GM19023 (cell line): ENCODE data around the gene PDE7B.

Source experiments
- ATAC-seq: cut with Tn5 transposase; IDR thresholded peaks from one replicate; pipeline ENCODE4 v1.9.1; 2021; ENCODE audit warnings: mild to moderate bottlenecking, moderate library complexity; ENCODE audit not compliant: unreplicated experiment

PDE7B gene

DNA sequence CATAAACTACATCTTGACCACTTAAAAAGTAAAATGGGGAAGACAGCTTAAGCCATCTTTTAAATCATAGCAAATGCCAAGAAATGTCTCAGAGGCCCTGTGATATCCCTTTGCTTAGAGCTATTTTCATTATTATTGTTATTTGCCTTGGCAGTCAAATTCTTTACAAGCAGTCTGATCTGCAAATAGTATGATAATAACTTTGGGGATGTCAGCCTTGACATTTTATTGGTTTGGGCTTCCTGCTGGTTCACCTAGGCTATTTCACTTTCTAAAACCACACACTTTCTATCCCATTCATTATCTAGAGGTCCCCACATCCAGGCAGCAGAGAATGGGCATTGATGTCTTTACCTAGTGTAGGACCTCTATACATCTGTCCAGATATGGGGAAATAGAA lies 125.1 kb downstream of the PDE7B start:
- ATAC-seq, result no peak

DNA sequence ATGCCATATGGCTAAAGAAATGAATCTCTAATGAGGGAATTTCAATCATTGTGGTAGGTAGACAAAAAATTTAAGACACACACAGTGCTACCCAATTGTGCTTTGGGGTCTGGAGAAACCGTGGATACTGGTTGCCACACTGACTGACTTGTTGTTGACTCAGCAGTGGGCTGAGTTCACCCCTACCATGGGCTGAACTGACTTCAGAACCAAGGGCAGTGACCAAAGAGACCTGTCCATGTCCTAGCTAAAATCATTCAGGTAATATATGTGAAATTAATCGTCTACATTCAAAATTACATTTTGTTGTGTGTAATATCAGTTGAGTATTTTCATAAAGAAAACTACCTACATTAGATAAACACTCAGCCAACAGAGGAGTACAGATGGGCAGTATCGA lies 131.6 kb downstream of the PDE7B start:
- no peak for ATAC-seq

DNA sequence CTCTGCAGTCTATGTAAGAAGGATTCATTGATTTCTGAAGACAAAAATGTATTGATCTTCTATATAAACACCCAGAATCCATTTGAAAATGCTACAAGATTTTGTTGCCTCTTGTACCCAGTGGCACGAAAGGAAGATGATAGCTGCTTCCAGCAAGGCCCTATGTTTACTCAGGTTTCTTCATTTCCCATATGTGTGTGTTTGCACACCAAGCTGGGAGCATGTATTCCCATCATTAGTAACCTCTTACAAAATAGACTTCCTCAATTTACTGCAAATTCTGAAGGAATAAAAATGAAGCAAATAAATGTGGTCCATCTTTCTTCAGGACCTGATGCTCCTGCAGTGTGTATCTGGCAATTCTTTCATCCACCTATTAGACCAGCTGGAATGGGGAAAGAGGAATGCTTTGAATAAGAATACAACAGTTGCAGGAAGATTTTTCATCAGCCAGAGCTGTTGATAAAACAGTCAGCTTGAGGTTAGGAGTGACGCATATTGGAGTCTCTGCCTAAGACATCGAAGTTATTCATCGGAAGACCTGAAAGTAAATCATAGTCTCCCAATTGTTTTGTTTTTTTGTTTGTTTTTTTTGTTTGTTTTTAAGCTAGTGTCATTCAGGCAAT lies 132.3 kb downstream of the PDE7B start:
- ATAC-seq, result no peak

DNA sequence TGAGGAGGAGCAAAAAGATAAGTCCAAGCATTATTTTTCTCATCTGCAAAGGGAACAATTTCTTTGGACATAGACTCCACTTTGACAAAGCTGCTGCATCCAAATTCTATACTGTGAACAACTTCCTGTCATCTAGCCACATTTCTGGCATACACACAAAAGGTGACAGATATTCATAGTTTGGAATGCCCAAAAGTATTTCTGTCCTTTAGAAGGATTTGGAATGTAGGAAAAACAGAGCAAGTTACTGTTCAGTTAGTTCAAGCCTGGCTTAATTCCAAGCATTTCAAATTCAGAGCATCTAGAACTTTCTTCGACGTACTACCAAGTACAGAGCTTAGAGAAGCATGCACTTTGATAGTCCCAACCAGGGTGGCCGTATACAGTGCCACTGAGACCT lies 134.0 kb downstream of the PDE7B start:
- ATAC-seq, result no peak

DNA sequence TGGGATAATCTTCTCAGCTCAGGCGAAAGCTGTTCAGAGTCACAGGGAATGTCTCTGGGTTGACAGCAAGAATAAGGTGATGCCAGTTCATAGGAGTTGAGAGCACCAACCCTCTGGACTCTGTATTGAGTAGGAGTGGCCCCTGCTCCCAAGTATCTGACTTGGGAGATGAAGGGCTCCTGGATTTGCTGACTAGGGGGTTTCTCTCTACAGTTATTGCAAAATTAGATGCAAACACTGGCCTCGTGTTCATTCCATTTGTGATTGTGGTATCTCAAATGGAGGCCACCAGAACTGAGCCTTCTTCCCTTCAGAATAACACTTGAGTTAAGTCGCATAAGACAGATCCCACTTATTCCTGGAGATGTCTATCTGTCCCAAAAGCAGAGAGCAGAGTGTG lies 135.7 kb downstream of the PDE7B start:
- ATAC-seq, result no peak

DNA sequence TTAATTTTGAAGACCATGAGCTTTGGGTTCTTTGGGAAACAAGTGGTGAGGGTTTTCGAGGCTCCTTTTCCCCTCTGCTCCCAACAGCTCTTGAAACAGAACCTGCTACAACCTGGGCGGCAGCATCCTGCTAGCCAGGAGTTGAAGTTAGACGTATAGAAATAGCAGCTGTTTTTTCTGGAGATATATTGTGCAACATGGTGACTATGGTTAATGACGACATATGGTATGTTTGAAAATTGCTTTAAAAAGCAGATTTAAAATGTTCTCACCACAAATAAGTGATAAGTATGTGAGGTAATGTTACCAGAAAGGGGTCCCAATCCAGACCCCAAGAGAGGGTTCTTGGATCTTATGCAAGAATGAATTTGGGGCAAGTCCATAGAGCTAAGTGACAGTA lies 138.9 kb downstream of the PDE7B start:
- ATAC-seq, result no peak

DNA sequence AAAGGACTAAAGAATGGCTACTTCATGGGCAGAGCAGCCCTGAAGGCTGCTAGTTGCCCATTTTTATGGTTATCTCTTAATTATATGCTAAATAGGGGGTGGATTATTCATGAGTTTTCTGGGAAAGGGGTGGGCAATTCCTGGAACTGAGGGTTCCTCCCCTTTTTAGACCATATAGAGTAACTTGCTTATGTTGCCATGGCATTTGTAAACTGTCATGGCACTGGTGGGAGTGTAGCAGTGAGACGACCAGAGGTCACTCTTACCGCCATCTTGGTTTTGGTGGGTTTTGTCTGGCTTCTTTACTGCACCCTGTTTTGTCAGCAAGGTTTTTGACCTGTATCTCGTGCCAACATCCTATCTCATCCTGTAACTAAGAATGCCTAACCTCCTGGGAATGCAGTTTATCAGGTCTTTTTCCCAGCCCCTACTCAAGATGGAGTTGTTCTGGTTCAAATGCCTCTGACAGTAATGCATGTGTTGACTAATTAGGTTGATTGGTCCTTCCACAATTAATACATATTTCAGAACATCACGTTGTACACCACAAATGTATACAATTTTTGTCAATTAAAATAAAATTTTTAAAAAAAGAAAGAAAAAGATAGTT lies 139.5 kb downstream of the PDE7B start:
- ATAC-seq, result no peak

DNA sequence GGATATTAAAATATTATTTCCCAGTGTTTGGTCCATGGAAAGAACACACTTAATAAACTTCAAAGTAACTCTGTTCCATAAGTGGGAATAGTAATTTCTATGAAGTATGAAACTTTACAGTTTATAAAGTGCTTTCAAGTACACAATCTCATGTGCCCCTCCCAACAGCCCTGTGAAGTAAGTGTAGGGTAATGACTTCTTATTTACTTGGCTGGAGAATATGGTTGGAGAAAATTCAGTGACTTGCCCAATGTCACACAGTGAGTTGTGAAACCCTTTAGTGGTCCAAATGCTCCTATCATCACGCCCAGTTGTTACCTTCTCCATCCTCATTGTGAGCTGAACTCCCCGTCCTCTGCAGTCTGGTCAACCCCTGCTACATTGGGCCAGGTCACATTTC lies 141.2 kb downstream of the PDE7B start:
- no peak for ATAC-seq

DNA sequence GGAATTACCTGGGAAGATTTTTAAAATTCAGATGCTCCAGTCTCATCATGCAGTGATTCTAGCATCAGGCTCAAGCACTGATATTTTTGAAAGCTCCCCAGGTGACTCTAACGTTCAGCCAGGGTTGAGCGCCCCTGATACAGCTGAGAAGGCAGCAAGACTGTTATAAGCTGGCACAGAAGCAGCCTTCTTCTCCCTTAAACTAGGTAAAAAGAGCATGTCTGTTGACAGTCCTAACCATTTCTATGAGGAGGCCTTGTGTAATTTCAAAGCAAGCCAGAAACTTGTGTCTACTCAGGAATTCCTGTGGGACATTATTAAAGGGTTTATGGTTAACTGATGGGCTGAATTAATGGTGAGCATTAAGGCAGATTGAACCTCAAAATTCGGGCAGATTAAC lies 141.9 kb downstream of the PDE7B start:
- ATAC-seq, result no peak

DNA sequence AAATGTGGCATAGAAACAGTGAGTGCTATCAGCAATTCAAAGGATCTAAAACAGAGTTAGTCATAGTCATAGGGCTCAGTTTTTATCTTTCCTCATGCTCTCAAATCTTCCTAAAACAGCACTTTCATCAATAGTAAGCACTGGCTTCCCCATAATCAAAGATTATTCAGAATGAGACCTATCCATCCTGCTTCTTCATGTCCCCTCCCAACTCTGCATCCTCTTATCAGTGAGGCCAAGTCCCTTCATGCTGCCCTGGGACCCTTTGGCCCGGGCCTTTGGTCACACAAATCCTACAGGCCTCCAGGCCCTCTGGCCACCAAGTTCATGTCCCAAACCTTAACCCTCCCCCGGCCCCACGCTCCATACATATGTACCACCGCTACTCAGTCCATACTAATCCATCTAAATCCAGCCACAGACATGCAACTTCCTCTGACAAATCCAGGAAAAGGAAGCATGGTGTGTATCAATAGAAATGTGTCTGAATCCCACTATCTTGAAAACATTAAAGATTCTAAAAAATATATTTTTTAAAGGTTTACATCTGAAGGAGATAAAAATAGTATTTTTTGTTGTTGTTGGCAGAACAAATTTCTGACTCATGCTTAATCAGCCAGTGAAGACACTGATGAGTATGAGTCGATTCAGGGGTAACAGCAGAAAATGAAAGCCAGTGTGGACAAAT lies 143.5 kb downstream of the PDE7B start:
- ATAC-seq, result no peak

DNA sequence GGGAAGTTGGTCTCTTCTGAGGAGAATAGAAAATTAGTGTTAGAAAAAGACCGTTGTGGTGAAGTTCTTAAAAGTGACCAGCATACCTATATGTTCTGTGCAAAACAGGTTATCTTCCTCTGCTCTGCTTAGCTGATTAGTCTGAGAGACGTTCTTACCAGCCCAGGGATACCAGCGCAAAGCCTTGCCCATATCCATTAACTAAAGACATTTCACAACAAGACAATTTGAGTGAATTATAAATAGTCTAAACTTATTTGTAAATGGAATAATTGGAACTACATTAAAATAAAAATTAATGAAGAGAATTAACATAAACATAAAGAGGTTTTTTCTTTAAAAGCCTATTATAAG lies 144.0 kb downstream of the PDE7B start:
- ATAC-seq, result no peak

DNA sequence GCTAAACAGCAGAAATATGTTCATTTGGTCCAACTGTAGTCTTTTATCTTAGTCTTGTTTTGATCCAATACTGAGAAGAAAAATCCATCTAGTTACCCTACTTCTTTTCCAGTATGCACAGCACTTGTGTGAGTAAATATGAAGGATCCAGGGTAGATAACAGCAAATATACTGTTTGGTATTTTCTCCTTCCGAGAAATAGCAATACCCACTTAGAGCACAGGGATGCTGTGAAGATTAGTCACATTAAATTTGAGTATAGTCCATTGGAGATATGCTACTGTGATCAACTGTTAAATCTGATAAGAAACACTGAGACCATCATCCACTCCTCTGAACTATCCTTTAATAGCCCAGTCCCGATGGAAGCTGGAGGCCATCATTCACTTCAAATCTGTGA lies 145.2 kb downstream of the PDE7B start:
- no peak for ATAC-seq

DNA sequence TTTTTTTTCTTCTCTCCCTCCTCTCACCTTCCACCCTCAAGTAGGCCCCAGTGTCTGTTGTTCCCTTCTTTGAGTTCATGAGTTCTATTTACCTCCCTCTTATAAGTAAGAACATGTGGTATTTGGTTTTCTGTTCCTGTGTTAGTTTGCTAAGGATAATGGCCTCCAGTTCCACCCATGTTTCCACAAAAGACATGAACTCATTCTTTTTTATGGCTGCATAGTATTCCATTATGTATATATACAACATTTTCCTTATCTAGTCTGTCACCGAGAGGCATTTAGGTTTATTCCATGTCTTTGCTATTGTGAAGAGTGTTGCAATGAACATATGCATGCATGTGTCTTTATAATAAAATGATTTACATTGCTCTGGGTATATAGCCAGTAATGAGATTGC lies 147.9 kb downstream of the PDE7B start:
- no peak for ATAC-seq

DNA sequence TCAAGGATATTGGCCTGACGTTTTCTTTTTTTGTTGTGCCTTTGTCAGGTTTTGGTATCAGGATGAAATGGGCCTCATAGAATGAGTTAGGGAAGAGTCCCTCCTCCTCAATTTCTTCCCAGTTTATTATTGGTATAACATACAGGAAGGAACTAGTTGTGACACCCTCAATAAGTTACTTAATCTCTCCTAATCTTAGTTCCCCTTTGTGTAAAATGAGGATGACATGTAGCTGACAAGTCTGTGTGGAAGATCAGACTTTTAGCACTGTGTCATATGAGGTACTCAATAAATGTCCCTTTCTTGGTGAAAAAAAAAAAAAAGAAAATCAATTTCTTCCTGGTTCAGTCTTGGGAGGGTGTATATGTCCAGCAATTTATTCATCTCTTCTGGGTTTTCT lies 155.8 kb downstream of the PDE7B start:
- no peak for ATAC-seq

DNA sequence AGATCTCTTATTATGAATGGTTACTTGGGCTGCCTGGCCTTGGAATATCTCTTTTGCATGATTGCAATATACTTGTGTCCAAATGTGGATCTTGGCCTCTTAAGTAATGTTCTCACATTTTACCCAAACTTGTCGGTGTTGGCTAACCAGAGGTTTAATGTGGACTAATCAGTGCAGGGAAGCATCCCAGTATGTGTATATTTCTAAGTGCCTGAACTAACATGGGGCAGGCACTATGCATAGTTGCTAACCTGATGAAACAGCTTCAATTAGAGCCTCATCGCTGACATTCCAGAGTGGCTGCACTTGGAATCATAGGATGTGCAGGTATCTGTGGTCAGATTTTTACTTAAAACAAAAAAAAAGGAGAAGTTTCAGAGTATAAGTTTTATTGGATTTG lies 160.0 kb downstream of the PDE7B start:
- ATAC-seq, result no peak

DNA sequence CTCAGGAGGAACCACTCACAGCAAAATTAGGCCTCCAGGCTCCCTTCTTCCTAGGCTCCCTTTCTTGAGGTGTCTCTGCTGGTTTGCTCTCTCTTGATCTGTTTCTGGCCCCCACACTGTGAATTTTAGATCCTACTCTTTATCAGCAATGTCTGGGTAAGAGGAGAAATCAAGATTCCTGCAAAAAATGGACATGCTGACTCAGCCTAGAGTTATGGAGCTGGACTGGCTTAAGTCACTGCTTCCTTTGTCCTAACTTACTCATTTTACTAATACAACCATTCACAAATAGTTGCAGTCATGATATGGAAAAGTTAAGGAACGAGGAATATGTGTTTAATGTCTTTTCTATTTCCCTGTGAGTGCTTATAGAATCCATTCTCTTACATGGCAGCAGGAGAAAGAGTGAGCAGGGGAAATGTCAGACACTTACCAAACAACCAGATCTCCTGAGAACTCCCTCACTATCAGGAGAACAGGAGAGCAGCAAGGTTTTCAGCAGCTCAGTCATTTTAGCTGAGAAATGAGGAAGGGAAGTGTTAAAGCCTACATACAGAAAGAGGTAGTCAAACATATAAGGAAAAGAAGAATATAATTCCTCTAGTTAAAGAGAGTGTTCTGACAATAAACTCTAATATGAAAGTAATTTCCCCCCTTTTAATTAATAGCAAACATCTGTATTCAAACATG lies 160.8 kb downstream of the PDE7B start:
- no peak for ATAC-seq

DNA sequence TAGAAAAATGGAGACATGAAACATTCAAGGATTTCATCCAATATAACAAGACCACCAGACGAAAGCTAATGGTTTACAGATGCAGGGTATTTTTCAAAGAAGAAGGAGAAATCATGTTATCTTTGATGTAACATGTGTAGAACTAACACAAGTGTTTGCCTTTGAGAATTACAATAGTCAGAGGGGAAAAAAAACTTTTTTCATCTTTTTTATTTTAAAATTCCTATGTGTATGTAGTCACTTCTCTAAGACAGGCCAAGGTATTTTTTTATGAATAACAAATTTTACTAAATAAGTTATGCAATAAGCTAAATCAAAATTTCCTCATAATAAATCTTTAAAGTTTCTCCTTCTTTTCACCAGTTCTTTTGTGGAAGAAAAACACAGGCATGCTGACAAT lies 161.4 kb downstream of the PDE7B start:
- ATAC-seq, result no peak

DNA sequence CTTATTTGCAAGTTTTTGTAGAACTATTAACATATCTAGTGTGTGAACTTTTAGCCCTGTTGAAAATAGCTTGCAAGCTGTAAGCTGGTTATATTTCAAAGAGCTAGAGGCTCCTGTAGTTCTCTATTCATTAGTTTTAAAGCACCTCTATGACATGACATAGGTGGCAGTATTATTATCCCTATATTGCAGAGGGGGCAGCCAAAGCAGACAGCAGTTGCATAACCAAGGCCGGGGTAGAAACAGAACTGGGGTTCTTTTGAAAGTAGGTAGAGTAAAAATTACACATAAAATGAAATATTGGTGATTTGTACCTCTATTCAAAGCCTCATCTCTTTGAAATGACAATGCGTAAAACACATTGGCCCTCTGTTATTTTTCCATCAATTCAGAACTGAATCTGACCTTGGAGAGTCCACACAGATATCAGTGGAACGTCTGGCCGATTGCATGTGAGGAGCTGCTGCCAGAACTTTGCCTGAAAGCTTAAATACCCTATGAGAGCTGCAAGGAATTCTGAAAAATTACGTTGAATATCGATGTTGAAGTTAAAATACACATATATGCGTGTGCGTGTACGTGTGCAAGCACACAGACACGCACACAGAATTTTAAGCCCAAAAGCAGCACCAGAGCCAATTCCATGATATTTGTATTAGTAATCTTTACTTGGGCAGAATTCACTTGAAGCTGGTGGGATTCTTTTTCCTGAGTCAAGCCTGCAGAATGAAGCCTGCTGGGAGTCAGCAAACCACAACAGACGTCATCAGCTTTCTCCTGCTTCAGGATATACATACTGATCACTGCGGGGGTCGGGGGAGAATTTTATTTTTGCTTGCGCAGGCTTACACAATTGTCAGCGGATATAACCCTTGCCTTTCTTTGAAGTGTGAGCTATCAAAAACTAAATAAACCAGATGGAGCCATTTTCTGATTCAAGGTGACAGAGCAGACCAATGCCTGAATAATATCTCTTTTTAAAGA lies 163.2 kb downstream of the PDE7B start:
- ATAC-seq, result no peak

DNA sequence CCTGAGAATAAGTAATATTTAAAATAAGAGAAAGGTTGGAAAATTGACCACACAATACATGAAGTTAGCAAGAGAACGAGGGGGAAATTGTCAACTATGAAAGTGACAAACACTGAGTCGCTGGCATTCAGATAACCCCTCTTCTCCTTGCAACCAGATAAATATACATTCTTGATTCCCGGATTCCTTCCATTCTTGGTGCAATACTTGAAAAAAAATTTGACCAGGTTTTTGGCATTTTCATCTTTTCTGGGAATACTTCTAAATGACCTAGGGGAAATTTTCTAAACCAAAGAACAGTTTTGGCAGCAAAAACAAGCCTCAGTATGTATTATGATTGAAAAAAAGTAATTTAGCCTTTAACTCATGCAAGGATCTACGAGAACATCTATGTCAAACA lies 164.0 kb downstream of the PDE7B start:
- no peak for ATAC-seq

DNA sequence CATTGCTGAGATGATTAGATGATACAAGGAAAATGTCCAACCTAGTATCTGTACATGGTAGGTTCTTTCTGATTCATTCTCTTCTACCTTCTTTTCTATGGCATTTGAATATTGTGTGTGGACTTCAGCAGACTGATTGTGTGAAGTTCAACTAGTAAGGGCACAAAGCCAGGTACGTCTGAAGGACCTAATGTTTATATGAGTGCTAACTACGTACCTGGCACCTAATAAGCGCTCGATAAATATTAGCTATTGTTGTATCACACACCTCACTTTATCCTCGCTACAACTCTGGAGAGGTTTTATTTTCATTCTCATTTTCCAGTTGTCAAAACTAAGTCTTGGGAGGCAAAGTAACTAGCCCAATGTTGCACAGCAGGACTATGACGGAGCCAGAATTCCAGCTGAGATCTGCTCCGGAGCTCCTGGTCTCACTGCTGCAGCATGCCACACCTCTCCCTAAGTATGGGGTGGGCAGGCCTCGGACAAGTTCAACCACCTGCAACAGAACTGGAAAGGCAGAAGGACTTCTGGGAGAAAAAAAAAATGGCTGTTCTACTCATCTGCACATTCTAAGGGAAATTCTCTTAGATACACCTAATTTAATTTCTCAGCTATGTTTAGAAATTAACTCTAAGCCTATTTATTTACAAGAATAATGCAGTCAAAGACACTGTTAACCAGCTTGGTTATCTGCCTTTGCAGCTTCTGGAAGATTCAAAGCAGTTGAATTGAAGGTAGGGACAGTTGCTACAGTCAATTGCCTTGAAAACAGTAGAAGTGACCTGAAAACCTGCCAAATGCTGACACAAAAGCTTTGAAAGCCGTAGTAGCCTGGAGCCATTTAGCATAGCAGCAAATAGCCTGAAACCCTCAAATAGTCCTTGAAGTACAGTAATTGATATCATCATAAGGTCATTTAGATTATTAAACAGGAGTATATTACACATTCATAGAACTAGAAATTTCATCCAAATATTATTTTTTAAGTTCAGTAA lies 165.0 kb downstream of the PDE7B start:
- ATAC-seq, result no peak
